ENCODE measurements around the gene ZNF609. TPM values are rescaled to one million over a fixed set of nuclear protein-coding genes. Genes with fewer than 3 reads are reported as not detected.

The ZNF609 gene
- total RNA-seq, 1 experiment from 2014 or later = 31.0 TPM

DNA sequence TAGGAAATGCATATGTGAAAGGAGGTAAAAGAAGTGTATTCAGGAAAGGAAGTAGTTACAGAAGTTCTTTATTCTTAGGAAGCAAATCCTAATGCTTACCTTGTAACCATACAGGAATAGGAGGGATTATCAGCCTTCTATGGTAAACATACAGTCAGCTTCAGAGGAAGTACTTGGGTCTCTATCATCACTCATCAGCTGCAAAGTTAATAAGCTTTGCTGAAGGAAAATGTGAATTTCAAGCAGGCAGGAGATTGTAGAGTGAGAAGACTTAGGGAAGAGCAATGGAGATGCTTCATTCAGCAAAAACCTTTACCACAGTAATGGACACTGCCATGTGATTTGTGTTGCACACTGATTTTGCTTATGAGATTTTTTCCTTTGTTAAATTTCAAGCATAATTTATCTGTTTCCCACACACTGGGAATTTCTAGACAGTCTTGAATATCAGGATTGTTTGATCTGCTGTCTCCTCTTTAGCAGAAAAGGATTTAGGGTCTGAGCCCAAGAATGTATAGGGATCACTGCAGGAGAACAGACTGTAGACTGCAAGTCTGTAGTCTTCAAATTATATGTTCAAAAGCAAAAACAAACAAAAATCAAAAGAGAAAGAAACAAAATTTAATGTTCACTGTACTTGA lies 150.8 kb downstream of the ZNF609 start:
- H3K79me2 ChIP-seq (ENCODE audit: insufficient read depth, low read length) = peaks cover 21% of the 10 kb centered on the region
- CTCF ChIA-PET = no interaction called here

DNA sequence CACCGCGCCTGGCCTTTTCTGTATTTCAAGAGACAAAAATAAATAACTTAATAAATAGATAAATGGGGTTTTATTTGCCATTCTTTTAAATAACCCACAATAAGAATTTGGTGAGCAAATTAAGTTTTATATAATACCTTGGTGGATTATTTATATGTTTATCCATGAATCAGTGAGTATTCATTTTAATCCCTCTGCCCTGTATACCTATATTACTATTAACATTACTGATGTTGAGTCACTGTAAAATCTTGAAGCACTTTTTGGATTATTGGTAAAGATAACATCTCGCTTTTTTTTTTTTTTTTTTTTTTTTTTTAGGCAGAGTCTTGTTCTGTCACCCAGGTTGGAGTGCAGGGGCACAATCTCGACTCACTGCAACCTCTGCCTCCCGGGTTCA lies 154.1 kb downstream of the ZNF609 start:
- intact Hi-C loops (cut with micrococcal nuclease) = no loop called here
- no peak overlapping the region for H3K9ac ChIP-seq (ENCODE audit: low read length)
- ChIA-PET CTCF (no interaction called here), RAD21 (ENCODE audit: low non-redundant PET in 1 of 2, low total read pairs in 2 of 2, uncharacterized antibody in 2 of 2, unreplicated experiment in 2 of 2) (no interaction called here), POLR2A (no interaction called here)
- H3K4me1 ChIP-seq (ENCODE audit: control insufficient read depth in 1 of 2, insufficient read depth in 2 of 2, low read length in 2 of 2) = no peaks in the 10 kb centered on the region
- no peak overlapping the region for H3K4me3 ChIP-seq (replicated peaks in 1 of 2; ENCODE audit: low read depth in 1 of 2, low read length in 2 of 2)
- H3K79me2 ChIP-seq (ENCODE audit: insufficient read depth, low read length) = peaks cover 21% of the 10 kb centered on the region
- ATAC-seq = no peak
- H3K36me3 ChIP-seq (ENCODE audit: control insufficient read depth in 1 of 2, insufficient read depth in 2 of 2, low read length in 2 of 2) = no peaks in the 10 kb centered on the region
- BruUV-seq (replicated peaks) = no TSS peak
- no peaks in the 10 kb centered on the region for H3K9me3 ChIP-seq (ENCODE audit: control insufficient read depth in 1 of 2, insufficient read depth in 1 of 2, low read depth in 1 of 2, low read length in 2 of 2)
- no peaks in the 10 kb centered on the region for H4K20me1 ChIP-seq (ENCODE audit: insufficient read depth)
- no peak for TF ChIP-seq EZH2 (IDR thresholded peaks at IDR 0.05)
- TF ChIP-seq, protein P1, sequence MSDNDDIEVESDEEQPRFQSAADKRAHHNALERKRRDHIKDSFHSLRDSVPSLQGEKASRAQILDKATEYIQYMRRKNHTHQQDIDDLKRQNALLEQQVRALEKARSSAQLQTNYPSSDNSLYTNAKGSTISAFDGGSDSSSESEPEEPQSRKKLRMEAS (IDR thresholded peaks at IDR 0.05) = no peak
- no peak for TF ChIP-seq FOSL1 (IDR thresholded peaks at IDR 0.05; ENCODE audit: low read depth)
- no peak for TF ChIP-seq SP1 (IDR thresholded peaks at IDR 0.05; ENCODE audit: low read depth)
- no peak for TF ChIP-seq ZNF274 (IDR thresholded peaks at IDR 0.05; ENCODE audit: low read depth, low read length)
- no peak for TF ChIP-seq CEBPB (IDR thresholded peaks at IDR 0.05; ENCODE audit: low read depth)
- TF ChIP-seq, protein P2, sequence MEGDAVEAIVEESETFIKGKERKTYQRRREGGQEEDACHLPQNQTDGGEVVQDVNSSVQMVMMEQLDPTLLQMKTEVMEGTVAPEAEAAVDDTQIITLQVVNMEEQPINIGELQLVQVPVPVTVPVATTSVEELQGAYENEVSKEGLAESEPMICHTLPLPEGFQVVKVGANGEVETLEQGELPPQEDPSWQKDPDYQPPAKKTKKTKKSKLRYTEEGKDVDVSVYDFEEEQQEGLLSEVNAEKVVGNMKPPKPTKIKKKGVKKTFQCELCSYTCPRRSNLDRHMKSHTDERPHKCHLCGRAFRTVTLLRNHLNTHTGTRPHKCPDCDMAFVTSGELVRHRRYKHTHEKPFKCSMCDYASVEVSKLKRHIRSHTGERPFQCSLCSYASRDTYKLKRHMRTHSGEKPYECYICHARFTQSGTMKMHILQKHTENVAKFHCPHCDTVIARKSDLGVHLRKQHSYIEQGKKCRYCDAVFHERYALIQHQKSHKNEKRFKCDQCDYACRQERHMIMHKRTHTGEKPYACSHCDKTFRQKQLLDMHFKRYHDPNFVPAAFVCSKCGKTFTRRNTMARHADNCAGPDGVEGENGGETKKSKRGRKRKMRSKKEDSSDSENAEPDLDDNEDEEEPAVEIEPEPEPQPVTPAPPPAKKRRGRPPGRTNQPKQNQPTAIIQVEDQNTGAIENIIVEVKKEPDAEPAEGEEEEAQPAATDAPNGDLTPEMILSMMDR (IDR thresholded peaks at IDR 0.05 in 2 of 3, conservative IDR thresholded peaks at IDR 0.05 in 1 of 3; ENCODE audit: borderline replicate concordance in 1 of 3, insufficient read depth in 1 of 3, low read depth in 2 of 3, low read length in 2 of 3) = no peak
- TF ChIP-seq CBX3 (IDR thresholded peaks at IDR 0.05; ENCODE audit: low read depth) = no peak
- no peak for TF ChIP-seq RAD21 (IDR thresholded peaks at IDR 0.05; ENCODE audit: low read depth)
- H3K9me2 ChIP-seq (ENCODE audit: insufficient read depth) = no peaks in the 10 kb centered on the region
- no peaks in the 10 kb centered on the region for H3K27me3 ChIP-seq (ENCODE audit: insufficient read depth, low read length)
- H3K27ac ChIP-seq (ENCODE audit: low read depth, low read length) = no peak overlapping the region
- H2AFZ ChIP-seq (ENCODE audit: low read depth, low read length, poor library complexity, severe bottlenecking) = no peak overlapping the region
- H3K4me2 ChIP-seq (ENCODE audit: low read length) = no peak overlapping the region
- DNase-seq (ENCODE audit: low read depth, low spot score) = no peak

More for the DNA sequence above, 150.8 kb downstream of the ZNF609 start:
- Histone ChIP-seq H3K4me2 (ENCODE audit: low read length) (no peak overlapping the region), H3K27me3 (ENCODE audit: insufficient read depth, low read length) (no peaks in the 10 kb centered on the region), H3K9me2 (ENCODE audit: insufficient read depth) (no peaks in the 10 kb centered on the region), H3K4me3 (replicated peaks in 1 of 2; ENCODE audit: low read depth in 1 of 2, low read length in 2 of 2) (no peak overlapping the region), H3K9me3 (ENCODE audit: control insufficient read depth in 1 of 2, insufficient read depth in 1 of 2, low read depth in 1 of 2, low read length in 2 of 2) (no peaks in the 10 kb centered on the region), H3K9ac (ENCODE audit: low read length) (no peak overlapping the region), H2AFZ (ENCODE audit: low read depth, low read length, poor library complexity, severe bottlenecking) (no peak overlapping the region), H3K27ac (ENCODE audit: low read depth, low read length) (no peak overlapping the region), H3K4me1 (ENCODE audit: control insufficient read depth in 1 of 2, insufficient read depth in 2 of 2, low read length in 2 of 2) (no peaks in the 10 kb centered on the region), H4K20me1 (ENCODE audit: insufficient read depth) (no peaks in the 10 kb centered on the region), H3K36me3 (ENCODE audit: control insufficient read depth in 1 of 2, insufficient read depth in 2 of 2, low read length in 2 of 2) (no peaks in the 10 kb centered on the region)
- BruUV-seq (replicated peaks) = no TSS peak
- intact Hi-C loops (cut with micrococcal nuclease) = no loop called here
- POLR2A ChIA-PET = no interaction called here
- RAD21 ChIA-PET (ENCODE audit: low non-redundant PET in 1 of 2, low total read pairs in 2 of 2, uncharacterized antibody in 2 of 2, unreplicated experiment in 2 of 2) = no interaction called here
- no peak for DNase-seq (ENCODE audit: low read depth, low spot score)
- ATAC-seq = no peak
- no peak for TF ChIP-seq ELF1 (IDR thresholded peaks at IDR 0.05; ENCODE audit: borderline replicate concordance, low read depth)
- no peak for TF ChIP-seq EGR1 (IDR thresholded peaks at IDR 0.05; ENCODE audit: low read depth)
- TF ChIP-seq POLR2A (IDR thresholded peaks at IDR 0.05; ENCODE audit: borderline replicate concordance, extremely low read depth, insufficient read depth, insufficient read length) = no peak
- TF ChIP-seq, protein P3, sequence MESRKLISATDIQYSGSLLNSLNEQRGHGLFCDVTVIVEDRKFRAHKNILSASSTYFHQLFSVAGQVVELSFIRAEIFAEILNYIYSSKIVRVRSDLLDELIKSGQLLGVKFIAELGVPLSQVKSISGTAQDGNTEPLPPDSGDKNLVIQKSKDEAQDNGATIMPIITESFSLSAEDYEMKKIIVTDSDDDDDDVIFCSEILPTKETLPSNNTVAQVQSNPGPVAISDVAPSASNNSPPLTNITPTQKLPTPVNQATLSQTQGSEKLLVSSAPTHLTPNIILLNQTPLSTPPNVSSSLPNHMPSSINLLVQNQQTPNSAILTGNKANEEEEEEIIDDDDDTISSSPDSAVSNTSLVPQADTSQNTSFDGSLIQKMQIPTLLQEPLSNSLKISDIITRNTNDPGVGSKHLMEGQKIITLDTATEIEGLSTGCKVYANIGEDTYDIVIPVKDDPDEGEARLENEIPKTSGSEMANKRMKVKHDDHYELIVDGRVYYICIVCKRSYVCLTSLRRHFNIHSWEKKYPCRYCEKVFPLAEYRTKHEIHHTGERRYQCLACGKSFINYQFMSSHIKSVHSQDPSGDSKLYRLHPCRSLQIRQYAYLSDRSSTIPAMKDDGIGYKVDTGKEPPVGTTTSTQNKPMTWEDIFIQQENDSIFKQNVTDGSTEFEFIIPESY (IDR thresholded peaks at IDR 0.05; ENCODE audit: extremely low read depth, insufficient replicate concordance, low read length) = no peak
- TF ChIP-seq POLR2AphosphoS5 (IDR thresholded peaks at IDR 0.05; ENCODE audit: low read depth, low read length) = no peak
- TF ChIP-seq EZH2phosphoT487 (IDR thresholded peaks at IDR 0.05; ENCODE audit: borderline replicate concordance) = no peak
- no peak for TF ChIP-seq SRF (IDR thresholded peaks at IDR 0.05; ENCODE audit: low read depth)
- TF ChIP-seq EZH2 (IDR thresholded peaks at IDR 0.05) = no peak
- TF ChIP-seq SIN3A (IDR thresholded peaks at IDR 0.05; ENCODE audit: low read depth) = no peak
